Kidney (tissue), 14 donors: Measurements from ENCODE around the gene CAPSL. TPM values are rescaled to one million over a fixed set of nuclear protein-coding genes. Genes with fewer than 3 reads are reported as not detected.

Experiments used
- DNase-seq, 5 donors: peaks; one replicate each; pipeline ENCODE4 v3.0.0-alpha.2; 2013 to 2020
- FAIRE-seq: peaks from 2 replicates; lab custom pipeline; 2012; peaks lifted over from hg19 to GRCh38; lab: Jason Lieb, UNC
- H3K27ac ChIP-seq, 2 donors: one replicate each; pipeline ENCODE4 v1.7.0; 2013; ENCODE audit warnings: low read depth in 2 of 2, low read length in 2 of 2, inconsistent platforms in 1 of 2
- H3K27me3 ChIP-seq: one replicate; pipeline ENCODE4 v1.7.1; 2013; ENCODE audit warnings: low read length, inconsistent platforms; ENCODE audit not compliant: control insufficient read depth, insufficient read depth
- H3K36me3 ChIP-seq, 3 donors: one replicate each; pipeline versions ENCODE4 v1.7.0 to v1.7.1; 2013; ENCODE audit warnings: low read length in 3 of 3, control low read depth in 1 of 3, inconsistent platforms in 1 of 3; ENCODE audit not compliant: insufficient read depth in 3 of 3, control insufficient read depth in 2 of 3
- H3K4me1 ChIP-seq, 3 donors: one replicate each; pipeline versions ENCODE4 v1.7.0 to v1.7.1; 2013; ENCODE audit warnings: low read length in 3 of 3, inconsistent platforms in 1 of 3, low read depth in 1 of 3; ENCODE audit not compliant: control insufficient read depth in 2 of 3, insufficient read depth in 2 of 3
- H3K4me3 ChIP-seq, 3 donors: one replicate each; pipeline versions ENCODE4 v1.7.0 to v1.8.1; 2013; ENCODE audit warnings: low read length in 3 of 3, control low read depth in 1 of 3, inconsistent platforms in 1 of 3
- H3K9ac ChIP-seq, 3 donors: one replicate each; pipeline versions ENCODE4 v1.7.0 to v1.7.1; 2013; ENCODE audit warnings: low read length in 3 of 3, control low read depth in 1 of 3, inconsistent platforms in 1 of 3
- H3K9me3 ChIP-seq, 3 donors: one replicate each; pipeline versions ENCODE4 v1.7.0 to v1.7.1; 2013; ENCODE audit warnings: low read length in 3 of 3, control low read depth in 1 of 3, inconsistent platforms in 1 of 3; ENCODE audit not compliant: control insufficient read depth in 2 of 3, insufficient read depth in 1 of 3
- intact Hi-C: fragments of 100-400 bp; cut with DNase I; formaldehyde crosslinking; loops from one replicate; pipeline ENCODE4 v1.11.1; 2022
- polyA plus RNA-seq: library from polyadenylated mRNA; stranded (reverse); fragments of 350-450 nt; fragmentation: Illumina TruSeq; extraction: RNeasy Lipid Tissue Mini Kit (QIAGEN cat#74804); gene quantifications from one replicate; pipeline ENCODE4 v1.2.3, GENCODE V29; 2014; ENCODE audit warnings: low read depth, low replicate concordance; ENCODE audit not compliant: insufficient read depth
- total RNA-seq: library from RNA; stranded (reverse); fragmentation: NEBNext Ultra II Directional; extraction: Animal tissue kit (Norgen Biotek cat#: 25700); gene quantifications from one replicate; pipeline ENCODE4 v1.2.1, GENCODE V29; 2021
- TF ChIP-seq, protein P1 (sequence below): IDR thresholded peaks from 3 replicates; pipeline ENCODE4 v1.5.1; 2012; ENCODE audit warnings: mild to moderate bottlenecking, moderate library complexity, borderline replicate concordance; ENCODE audit not compliant: insufficient read depth; ENCODE audit errors: extremely low read depth
- donor health status: control.
- donor health status: control.
- donor health status: control.
- donor health status: control.
- donor health status: control.
- donor health status: DM: yes; HTN: yes; CAD: no.
- donor health status: Normal renal cell carcinoma (clear cell type).

The CAPSL gene
- total and polyA plus RNA-seq, 2 donors from 2014 or later, result 1.9 to 4.3 TPM

DNA sequence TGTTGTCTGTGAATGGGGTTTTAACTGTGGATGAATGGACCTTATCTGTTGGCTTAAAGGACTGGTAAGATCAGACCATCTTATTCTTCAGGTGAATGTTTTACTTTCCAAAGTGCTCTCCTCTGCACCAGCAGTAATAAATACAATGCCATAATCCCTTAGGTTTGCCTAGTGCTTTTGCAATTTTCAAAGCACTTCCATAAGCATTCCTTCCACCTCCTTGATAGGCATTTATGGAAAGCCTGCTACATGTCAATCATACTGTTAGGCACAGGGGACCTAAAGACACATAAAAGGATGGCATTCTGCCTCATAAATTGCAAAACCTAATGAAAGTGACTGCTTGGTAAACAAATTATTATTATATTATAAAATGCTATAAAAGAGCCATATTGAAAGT is 60.3 kb downstream of the CAPSL start:
- no peak overlapping the region for H3K4me3 ChIP-seq
- DNase-seq, result no peak
- FAIRE-seq, result no peak
- no peaks in the 10 kb centered on the region for H3K4me1 ChIP-seq
- H3K9me3 ChIP-seq, result no peaks in the 10 kb centered on the region
- no peak overlapping the region for H3K9ac ChIP-seq
- H3K36me3 ChIP-seq, result no peaks in the 10 kb centered on the region
- intact Hi-C loops, result no loop called here
- no peaks in the 10 kb centered on the region for H3K27me3 ChIP-seq
- TF ChIP-seq, protein P1, sequence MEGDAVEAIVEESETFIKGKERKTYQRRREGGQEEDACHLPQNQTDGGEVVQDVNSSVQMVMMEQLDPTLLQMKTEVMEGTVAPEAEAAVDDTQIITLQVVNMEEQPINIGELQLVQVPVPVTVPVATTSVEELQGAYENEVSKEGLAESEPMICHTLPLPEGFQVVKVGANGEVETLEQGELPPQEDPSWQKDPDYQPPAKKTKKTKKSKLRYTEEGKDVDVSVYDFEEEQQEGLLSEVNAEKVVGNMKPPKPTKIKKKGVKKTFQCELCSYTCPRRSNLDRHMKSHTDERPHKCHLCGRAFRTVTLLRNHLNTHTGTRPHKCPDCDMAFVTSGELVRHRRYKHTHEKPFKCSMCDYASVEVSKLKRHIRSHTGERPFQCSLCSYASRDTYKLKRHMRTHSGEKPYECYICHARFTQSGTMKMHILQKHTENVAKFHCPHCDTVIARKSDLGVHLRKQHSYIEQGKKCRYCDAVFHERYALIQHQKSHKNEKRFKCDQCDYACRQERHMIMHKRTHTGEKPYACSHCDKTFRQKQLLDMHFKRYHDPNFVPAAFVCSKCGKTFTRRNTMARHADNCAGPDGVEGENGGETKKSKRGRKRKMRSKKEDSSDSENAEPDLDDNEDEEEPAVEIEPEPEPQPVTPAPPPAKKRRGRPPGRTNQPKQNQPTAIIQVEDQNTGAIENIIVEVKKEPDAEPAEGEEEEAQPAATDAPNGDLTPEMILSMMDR, result no peak
- H3K27ac ChIP-seq, result no peak overlapping the region

DNA sequence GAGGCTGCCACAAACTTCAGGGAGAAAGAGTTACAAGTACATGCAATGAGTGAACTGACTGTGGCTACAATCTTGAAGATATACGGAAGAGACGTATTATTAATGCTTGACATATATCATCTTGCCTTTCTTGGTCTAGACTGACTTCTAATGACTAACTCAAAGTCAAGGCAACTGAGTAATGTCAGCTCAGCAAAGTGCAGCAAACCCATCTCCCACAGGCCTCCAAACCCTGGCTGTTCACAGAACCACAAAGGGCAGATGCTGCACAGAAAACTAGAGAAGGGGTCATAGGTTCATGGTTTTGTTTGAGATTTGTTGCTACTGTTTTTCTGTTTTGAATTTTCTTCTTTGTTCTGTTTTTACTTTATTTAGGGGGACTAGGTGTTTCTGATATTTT is 60.8 kb downstream of the CAPSL start:
- Histone ChIP-seq H3K9me3 (no peaks in the 10 kb centered on the region), H3K36me3 (no peaks in the 10 kb centered on the region), H3K9ac (no peak overlapping the region), H3K4me3 (no peak overlapping the region), H3K4me1 (no peaks in the 10 kb centered on the region), H3K27me3 (no peaks in the 10 kb centered on the region), H3K27ac (no peak overlapping the region)
- FAIRE-seq (no peak), DNase-seq (no peak)
- intact Hi-C loops, result no loop called here
- TF ChIP-seq, protein P1, result no peak

DNA sequence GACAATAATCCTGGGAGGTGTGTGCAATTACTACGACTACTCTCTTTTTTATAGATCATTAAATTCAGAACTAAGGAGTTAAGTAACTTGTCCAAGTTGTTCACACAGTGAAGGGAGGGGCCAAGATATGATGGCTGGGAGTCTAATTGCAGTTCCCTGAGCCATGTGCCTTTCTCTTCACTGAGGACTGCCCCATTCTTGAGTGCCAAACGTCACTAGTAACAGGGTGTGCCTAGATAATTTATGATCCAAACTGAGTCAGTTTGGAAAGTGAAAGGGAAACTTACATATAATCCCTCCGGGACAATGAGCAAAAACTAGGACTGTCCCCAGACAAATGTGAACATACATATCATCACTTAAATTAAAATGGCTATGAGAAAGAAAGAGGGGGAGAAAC is 61.5 kb downstream of the CAPSL start:
- Histone ChIP-seq H3K4me1 (no peaks in the 10 kb centered on the region), H3K4me3 (no peak overlapping the region), H3K27me3 (no peaks in the 10 kb centered on the region), H3K27ac (no peak overlapping the region), H3K36me3 (no peaks in the 10 kb centered on the region), H3K9me3 (no peaks in the 10 kb centered on the region), H3K9ac (no peak overlapping the region)
- intact Hi-C loops, result no loop called here
- no peak for FAIRE-seq
- no peak for DNase-seq
- TF ChIP-seq, protein P1, result no peak

DNA sequence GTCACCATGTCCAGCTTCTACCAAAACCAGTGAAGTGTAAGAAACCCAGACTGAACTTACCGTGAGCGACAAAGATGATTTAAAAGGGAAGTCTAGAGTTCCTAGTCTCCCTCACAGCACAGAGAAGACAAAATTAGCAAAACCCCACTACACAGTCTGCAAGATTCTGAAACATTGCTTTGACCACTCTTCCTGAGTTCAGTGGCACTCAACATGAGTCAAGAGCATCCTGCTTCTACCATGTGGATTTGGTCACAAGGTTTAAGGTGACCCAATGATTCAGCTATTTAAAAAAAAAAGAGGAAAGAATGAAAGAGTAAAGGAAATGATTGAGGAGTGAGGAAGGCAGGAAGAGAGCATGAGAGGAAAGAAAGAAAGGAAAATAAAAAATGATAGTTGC is 62.0 kb downstream of the CAPSL start:
- H3K27me3 ChIP-seq, result no peaks in the 10 kb centered on the region
- TF ChIP-seq, protein P1, result no peak
- intact Hi-C loops, result no loop called here
- H3K36me3 ChIP-seq, result no peaks in the 10 kb centered on the region
- H3K4me1 ChIP-seq, result no peaks in the 10 kb centered on the region
- H3K9ac ChIP-seq, result no peak overlapping the region
- H3K9me3 ChIP-seq, result no peaks in the 10 kb centered on the region
- DNase-seq (no peak), FAIRE-seq (no peak)
- H3K4me3 ChIP-seq, result no peak overlapping the region
- no peak overlapping the region for H3K27ac ChIP-seq
